HG03439 (cell line): ENCODE data around the gene NT5M.

Experiments
- ATAC-seq: cut with Tn5 transposase; IDR thresholded peaks from one replicate; pipeline ENCODE4 v1.9.1; 2021; ENCODE audit warnings: mild to moderate bottlenecking, moderate library complexity; ENCODE audit not compliant: unreplicated experiment

NT5M gene

DNA sequence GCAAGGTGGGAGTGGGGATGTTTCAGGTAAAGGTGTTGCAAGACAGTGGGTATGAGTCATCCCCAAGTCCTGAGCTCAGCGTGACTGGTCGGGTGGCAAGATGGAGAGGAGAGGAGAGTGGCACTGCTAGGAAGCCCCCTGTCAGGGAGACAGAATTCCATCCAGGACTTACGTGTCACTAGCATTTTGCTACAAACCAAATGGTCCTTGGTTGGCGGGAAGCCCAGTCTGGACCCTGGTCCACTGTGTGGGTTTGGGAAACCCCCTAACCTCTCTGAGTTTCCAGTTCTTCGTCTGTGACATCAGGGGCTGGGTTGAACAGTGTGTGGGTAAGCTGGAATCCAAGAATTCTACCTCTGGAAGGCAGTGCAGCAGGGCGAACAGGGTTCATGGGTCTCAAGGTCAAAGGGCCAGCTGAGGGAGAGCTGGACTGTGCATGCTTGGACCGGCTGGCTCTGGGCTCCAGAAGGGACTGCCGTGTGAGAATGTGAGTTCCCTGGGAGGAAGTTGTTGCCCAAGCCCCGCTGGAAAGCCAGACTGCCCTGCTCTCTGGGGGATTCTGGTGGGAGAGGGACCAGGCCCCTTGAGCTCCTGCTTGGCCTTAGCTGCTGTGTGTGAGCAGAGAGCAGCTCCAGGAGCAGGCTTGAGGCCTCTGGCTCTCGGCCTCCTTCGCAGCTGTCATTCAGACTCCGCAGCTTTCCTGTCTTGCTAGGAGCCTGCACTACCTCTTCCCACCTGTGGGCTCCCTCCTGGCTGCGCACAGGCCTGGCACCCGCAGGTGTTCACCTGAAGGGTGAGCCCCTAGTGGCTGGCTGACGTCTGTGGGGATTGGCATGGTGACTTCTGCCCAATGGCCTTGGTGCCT is 84.6 kb downstream of the NT5M start:
- ATAC-seq: no peak

DNA sequence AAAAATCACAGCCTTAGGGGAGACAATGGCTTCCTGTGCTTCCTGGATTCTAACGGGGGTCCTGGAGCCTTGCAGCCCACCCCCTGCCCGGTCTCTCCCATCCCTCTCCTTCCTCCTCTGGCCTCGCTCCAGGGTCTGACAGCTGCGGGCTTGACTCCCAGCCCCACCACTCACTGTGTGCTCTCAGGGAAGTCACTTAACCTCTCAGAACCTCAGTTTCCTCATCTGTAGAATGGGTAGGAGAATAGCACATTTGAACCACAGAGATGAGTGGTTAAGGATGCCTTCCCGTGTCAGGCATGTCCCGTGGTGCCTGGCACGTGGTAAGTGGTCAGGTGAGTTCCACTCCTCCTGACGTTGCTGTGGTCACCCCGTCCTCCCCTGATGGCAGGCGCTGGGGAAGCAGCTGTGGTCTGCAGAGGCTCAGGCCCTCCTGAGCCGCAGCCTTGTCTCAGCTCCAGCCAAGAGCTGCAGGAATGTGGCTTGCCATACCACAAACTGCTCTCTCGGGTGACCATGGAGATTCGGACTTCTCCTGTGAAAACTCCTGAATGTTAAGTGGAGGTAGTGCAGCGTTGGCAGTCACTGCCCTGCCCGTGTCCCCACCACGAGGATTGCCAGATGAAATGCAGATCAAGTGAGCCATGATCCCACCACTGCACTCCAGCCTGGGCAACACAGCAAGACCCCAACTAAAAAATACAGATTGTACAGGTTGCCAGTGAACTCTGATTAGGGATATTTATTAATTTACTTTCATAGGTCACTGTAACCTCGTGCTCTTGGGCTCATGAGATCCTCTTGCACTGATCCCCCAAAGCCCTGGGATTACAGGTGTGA is 85.7 kb downstream of the NT5M start:
- no peak for ATAC-seq

DNA sequence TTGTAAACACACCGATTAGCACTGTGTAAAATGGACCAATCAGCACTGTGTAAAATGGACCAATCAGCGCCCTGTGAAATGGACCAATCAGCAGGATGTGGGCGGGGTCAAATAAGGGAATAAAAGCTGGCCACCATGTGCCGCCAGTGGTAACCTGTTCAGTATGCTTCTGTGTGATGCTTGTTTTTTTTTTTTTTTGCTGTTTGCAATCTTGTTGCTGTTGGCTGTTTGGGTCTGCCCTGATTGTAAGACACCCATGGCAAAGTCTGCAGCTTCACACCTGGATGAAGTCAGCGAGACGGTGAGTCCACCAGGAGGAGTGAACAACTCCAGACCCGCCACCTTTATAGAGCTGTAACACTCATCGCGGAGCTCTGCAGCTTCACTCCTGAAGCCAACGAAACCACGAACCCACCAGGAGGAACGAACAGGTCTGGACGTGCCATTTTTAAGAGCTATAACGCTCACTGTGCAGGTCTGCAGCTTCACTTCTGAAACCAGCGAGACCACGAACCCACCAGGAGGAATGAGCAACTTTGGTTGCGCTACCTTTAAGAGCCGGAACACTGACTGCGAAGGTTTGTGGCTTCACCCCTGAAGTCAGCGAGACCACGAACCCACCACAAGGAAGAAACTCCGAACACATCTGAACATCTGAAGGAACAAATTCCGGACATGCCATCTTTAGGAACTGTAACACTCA is 88.6 kb downstream of the NT5M start:
- ATAC-seq: no peak

DNA sequence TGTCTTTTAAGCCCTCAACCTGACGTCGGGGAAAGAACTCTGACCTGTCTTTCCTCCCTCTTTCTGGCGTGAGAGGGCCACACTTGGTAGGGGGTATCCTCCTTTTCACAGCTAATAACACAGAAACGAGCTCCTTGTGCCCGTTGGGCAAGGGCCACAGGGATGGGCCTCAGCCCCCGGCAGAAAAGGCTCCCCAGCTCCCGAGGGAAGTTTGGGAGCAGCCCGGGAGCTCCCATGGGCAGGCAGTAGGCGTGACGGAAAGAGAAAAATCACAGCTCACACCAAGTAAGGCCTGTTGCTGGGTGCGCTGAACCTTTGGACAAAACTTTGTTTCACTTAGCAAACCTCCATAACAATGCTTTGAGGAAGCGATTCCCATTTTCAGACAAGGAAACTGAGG is 90.8 kb downstream of the NT5M start:
- ATAC-seq: no peak

DNA sequence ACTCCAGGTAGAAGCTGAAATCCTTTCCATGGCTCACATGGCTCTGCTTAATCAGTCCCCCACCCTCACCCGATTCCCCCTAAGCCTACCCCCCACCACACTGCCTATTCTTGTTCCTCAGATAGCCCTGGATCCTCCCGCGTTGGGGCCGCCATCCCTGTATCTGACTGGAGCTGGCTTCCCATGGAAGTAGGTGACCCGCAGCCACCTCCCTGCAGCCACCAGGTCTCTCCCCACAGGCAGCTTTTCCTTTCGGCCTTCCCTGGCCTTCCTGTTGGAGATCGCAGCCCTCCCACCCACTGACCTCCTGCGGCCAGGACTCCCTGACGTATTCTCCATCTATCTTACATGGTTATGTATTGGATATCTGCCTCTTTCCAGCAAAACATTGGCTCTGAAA is 91.3 kb downstream of the NT5M start:
- no peak for ATAC-seq

DNA sequence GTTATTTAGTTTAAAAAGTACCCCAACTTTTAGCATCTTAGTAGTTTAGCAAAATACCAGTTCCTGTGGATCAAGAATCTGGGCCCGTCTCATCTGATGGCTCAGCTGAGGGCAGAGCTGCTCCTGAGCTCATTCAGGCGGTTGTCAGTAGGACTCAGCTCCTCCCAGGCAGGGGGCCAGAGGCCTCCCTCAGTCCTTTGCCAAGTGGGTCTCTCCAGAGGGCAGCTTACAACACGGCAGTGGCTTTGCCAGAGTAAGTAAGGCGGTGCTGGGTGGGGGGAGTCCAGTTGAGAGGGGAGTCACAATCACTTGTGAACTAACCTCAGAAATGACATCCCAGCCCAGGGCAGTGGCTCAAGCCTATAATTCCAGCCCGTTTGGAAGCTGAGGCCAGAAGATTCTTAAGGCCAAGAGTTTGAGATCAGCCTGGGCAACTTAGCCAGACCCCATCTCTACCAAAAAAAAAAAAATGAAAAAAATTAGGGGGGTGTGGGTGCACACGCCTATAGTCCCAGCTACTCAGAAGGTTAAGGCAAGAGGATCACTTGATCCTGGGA is 92.2 kb downstream of the NT5M start:
- no peak for ATAC-seq

DNA sequence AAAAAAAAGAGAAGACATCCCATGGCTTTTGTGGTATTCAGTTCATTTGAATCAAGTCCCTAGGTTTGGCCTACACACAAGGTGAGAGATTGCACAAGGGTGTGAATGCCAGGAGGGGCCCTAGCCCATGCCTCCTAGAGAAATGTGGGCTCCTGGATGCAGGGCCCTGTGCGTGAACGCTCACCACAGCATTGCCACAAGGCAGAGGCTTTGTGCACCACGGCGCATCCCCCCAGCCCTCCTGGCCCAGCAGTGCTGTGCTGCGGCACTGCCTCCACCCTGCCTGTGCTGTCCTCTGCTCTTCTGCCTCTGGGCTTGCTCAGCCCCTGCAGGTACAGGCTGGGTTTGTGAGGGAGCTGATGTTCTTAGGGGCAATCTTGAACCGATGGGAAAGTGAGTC is 92.7 kb downstream of the NT5M start:
- ATAC-seq: no peak
